Astrocyte of the spinal cord (primary cell): ENCODE results near the gene RASGRP4.

ENCODE experiments used
- DNase-seq: peaks from one replicate; pipeline ENCODE4 v3.0.0; 2011; ENCODE audit warnings: low read depth, low spot score
- H3K4me3 ChIP-seq: 2 replicates; pipeline ENCODE4 v1.5.1; 2011; ENCODE audit warnings: low read depth, mild to moderate bottlenecking, low read length, moderate library complexity
- in situ Hi-C: cut with HindIII; loops from 2 replicates; pipeline ENCODE4 v1.10.0; 2017; ENCODE audit warnings: low sequenced_read_pairs
- TF ChIP-seq, protein P1 (sequence below): IDR thresholded peaks from 2 replicates; pipeline ENCODE4 v1.5.1; 2012; ENCODE audit warnings: low read depth, mild to moderate bottlenecking, low read length, inconsistent platforms

The RASGRP4 gene

DNA sequence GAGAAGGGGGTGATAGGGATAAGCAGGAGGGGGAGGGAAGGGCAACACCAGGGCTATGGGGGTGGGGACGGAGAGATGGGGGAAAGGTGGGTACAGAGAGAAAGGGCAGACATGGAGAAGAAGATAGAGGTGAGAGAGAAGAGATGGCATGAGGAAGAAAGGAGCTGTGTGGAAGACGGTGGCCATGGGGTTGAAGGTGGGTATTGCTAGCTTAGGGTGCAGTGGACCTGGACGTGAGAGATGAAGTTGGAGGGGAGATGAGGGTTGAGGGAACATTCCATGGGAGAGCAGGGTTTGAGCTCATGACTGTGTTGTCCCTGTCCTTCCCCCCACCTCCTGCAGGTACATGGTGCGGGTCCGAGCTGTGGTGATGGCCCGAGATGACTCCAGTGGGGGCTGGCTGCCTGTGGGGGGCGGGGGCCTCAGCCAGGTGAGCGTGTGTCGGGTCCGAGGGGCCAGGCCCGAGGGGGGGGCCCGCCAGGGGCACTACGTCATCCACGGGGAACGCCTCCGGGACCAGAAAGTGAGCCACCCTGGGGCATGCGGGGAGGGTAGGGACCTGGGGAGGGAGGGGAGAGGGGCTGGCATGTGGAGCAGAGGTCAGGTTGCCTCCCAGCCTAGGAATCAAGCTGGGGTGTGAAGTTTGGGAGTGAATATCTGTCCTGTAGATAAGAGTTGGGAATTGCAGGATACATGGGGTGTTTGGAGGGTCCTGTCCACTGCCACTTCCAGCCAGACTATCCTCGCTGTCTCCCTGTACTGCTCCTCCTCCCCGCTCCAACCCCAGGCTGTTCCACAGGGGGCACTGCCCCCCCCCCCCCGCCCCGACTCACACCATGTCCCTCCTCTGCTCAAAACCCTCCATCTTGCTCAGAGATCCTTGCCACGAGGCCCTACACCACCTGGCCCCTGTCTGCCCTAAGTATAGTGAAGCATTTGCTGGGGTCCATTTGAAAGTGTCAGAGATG lies 35.8 kb downstream of the RASGRP4 start:
- in situ Hi-C loops = no loop called here
- peak overlapping the region; percentile 82 for H3K4me3 ChIP-seq
- TF ChIP-seq, protein P1, sequence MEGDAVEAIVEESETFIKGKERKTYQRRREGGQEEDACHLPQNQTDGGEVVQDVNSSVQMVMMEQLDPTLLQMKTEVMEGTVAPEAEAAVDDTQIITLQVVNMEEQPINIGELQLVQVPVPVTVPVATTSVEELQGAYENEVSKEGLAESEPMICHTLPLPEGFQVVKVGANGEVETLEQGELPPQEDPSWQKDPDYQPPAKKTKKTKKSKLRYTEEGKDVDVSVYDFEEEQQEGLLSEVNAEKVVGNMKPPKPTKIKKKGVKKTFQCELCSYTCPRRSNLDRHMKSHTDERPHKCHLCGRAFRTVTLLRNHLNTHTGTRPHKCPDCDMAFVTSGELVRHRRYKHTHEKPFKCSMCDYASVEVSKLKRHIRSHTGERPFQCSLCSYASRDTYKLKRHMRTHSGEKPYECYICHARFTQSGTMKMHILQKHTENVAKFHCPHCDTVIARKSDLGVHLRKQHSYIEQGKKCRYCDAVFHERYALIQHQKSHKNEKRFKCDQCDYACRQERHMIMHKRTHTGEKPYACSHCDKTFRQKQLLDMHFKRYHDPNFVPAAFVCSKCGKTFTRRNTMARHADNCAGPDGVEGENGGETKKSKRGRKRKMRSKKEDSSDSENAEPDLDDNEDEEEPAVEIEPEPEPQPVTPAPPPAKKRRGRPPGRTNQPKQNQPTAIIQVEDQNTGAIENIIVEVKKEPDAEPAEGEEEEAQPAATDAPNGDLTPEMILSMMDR = no peak
- DNase-seq = no peak

DNA sequence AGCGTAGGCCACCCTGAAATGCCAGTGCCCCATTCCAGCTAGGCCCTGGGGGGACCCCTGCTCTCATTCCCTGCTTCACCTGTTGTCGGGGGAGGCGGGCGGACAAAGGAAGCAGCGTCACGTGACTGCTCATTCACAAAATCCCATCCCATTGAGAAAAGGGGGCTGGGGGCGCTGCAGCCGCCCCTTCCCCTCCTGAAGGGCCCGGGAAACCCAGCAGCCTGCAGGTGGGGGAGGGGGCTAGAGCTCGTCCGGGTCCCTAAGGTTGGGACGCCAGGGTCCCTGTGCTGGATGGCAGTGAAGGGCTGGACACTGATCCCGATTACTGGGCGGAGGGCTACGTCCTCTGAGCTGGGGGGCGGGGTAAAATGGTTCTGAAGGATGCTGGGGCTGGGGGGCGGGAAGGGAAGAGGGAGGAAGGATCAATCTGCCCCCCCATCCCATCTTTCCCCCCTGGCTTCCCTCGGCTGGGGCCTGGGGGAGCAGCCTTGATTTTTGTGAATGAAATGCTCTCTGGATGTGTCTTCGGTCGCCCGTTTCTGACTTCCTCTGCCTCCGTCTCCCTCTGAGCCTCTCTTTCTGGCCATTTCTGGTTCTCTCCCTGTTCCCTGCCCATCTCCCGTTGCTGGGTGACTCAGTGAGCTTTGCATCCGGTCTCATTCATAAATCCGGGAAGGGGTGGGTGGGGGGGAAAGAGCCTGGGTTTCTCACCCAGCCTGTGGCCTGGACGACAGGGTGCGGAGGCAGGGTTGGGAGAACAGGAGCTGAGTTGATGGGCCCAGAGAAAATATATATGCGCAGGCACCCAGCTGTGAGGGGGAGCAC lies 36.7 kb downstream of the RASGRP4 start:
- DNase-seq = peak; percentile 84
- H3K4me3 ChIP-seq = peak overlapping the region; percentile 82
- in situ Hi-C loops = no loop called here
- TF ChIP-seq, protein P1 = no peak

DNA sequence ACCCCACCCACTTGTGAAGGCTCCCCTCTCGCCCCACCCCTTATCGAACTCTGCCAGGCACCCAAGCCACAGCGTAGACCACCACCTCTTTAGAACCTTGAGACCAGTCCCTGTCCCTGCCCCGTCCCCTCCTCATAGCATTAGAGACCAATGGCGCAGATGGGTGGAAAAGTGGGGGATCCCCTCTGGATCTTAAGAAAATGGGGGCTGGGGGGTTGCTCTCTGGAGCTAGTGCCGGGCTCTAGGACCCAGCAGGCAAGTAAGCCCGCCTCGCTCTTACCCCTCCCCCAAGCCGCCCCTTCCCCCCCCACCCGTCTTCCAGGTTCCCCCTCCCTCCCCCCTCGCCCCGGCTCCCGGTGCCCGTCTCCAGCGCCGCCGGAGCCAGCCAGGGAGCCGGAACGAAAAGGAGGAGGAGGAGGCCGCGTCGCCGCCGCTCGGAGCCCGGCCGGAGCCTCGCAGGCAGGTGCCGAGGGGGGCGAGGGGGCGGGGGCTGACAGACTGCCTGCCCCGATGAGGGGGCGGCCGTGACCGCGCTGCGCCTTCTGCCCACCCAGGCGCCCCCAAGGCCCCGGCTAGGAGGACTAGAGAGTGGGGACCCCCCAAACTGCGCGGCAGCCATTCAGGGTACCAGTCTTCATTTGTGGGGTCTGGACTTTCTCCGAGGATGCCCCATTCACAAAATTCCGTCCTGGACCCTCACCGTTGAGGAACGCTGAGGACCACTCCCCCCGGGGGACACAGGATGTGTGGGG lies 37.5 kb downstream of the RASGRP4 start, which contains the start of gene SPRED3:
Gene SPRED3 (plus strand): TSS at position 349 of the 752 bp plus-strand sequence. CDS start 1,606 bp downstream, outside the sequence.
- no peak for DNase-seq
- in situ Hi-C loops = no loop called here
- TF ChIP-seq, protein P1 = no peak
- H3K4me3 ChIP-seq = peak within 1 kb of the TSS; percentile 82

DNA sequence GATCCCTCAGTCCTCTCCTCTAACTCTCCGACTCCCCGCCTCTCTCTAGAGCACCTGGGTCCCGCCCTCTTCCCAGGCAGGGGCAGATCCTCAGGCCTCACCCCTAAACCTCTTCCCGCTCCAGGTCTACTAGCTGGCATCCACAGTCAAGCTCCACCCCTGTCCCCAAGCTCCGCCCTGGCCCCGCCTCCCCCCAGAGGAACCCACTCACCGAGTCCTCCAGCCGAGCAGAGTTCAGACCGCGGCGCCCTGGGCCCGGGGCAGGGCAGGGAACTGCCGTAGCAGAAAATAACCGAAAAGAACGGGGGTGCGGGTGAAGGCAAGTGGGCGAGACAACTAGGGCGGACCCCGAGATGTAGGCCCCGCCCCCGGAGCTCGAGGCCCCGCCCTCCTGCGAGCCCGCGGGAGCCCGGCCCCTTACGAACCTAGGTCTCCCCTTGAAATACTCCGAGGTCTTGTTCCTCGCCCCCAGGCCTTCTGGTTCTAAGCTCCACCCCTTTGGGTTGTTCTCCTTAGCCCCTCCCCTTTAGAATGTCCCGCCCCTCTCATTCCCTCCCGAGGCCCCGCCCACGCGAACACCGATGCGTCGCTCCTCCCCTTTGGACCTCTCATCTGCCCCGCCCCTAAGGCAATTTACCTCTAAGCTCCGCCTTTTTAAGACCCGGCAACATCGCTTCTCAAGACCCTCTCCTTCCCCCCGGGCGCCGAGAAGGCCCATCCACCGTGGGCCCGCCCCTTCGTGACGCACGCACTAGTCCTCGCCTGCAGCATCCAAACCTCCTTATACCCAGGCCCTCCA lies 38.3 kb downstream of the RASGRP4 start, which contains the start of gene GGN:
Gene GGN (minus strand): TSS at position 485 of the 799 bp plus-strand sequence. CDS start 773 bp downstream, outside the sequence.
- TF ChIP-seq, protein P1 = no peak
- in situ Hi-C loops = no loop called here
- H3K4me3 ChIP-seq = peak within 1 kb of the TSS; percentile 82

DNA sequence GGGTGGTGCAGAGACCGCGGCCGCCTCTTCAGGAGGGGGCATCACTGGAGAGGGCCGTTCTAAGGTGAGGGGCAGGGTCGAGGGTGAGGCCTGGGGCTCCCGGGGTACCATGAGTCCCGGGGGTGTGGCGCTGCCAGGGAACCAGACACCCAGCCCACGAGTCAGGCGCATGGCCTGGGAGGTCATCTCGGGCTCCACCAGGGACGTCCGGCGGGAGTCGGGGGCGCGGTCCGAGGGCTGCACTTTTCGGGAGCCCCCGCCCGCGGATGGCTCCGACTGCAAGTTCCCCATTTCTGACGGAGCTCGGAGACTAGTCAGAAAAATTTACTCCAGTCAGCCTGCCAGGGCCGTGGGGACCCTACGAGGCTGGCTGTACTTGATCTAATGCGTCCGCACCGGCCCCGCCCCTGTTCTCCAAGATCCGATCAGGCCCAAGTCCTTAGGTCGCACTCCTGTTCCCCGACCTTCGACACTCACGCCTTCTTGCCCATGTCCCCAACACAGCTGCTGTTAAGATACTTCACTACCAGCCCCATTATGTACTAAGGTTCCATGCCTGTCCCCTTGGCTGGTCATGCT lies 39.0 kb downstream of the RASGRP4 start:
- in situ Hi-C loops = no loop called here
- TF ChIP-seq, protein P1 = no peak
- H3K4me3 ChIP-seq = peak overlapping the region; percentile 82
- DNase-seq = peak; percentile 16

More for the DNA sequence above, 38.3 kb downstream of the RASGRP4 start, which contains the start of gene GGN:
- DNase-seq = peak; percentile 97
